GM12878 (cell line): ENCODE measurements around the gene WBP11. TPM values are rescaled to one million over a fixed set of nuclear protein-coding genes. Genes with fewer than 3 reads are reported as not detected.

ENCODE experiments used
- ATAC-seq: fragments of 200-7000 bp; cut with Tn5 transposase; 3 replicates; pipeline ENCODE4 v1.9.1; 2020; ENCODE audit warnings: mild to moderate bottlenecking, moderate library complexity
- BruUV-seq: library from RNA; stranded (reverse); fragments of 400-500 nt; replicated peaks from 2 replicates; lab custom pipeline; 2021; lab: Mats Ljungman, UMichigan
- CTCF ChIA-PET: fragments of 300-600 bp; sonication (Branson Sonifier 250); formaldehyde crosslinking; extraction: SDS; loops from one replicate; lab custom pipeline; 2021; ENCODE audit warnings: inconsistent platforms; lab: Yijun Ruan, JAX
- POLR2A ChIA-PET: fragments of 350-600 bp; formaldehyde crosslinking; extraction: SDS; loops from one replicate; lab custom pipeline; 2021; ENCODE audit warnings: inconsistent platforms; lab: Charles Lee
- RAD21 ChIA-PET: fragments of 300-600 bp; sonication (Branson Sonifier 250); formaldehyde crosslinking; loops from one replicate; lab custom pipeline; 2023; ENCODE audit warnings: antibody characterized with exemption; ENCODE audit not compliant: unreplicated experiment; lab: Charles Lee
- SMC1A ChIA-PET: fragments of 300-600 bp; sonication (Branson Sonifier 250); formaldehyde crosslinking; loops from one replicate; lab custom pipeline; 2023; ENCODE audit not compliant: unreplicated experiment, uncharacterized antibody; lab: Charles Lee
- DNase-seq: peaks from one replicate; pipeline ENCODE4 v3.0.0-alpha.2; 2011; ENCODE audit warnings: low read depth, low spot score
- FAIRE-seq: peaks from 3 replicates; lab custom pipeline; 2011; peaks lifted over from hg19 to GRCh38; lab: Jason Lieb, UNC
- H2AFZ ChIP-seq: 2 replicates; pipeline ENCODE4 v1.6.0; 2011; ENCODE audit warnings: low read depth, low read length, control low read depth; ENCODE audit not compliant: control insufficient read depth
- H3K27ac ChIP-seq: 2 replicates; pipeline ENCODE4 v1.5.1; 2011; ENCODE audit warnings: control low read depth; ENCODE audit not compliant: control insufficient read depth, insufficient read depth
- H3K27me3 ChIP-seq, 2 experiments: replicated peaks in 1 of 2; 2 replicates each; pipeline versions ENCODE4 v1.6.0 to v1.6.1; 2011; ENCODE audit warnings: low read length in 1 of 2; ENCODE audit not compliant: control insufficient read depth in 2 of 2, insufficient read depth in 2 of 2
- H3K36me3 ChIP-seq, 2 experiments: 2 replicates each; pipeline ENCODE4 v1.5.1; 2011; ENCODE audit warnings: low read length in 1 of 2; ENCODE audit not compliant: control insufficient read depth in 2 of 2, insufficient read depth in 2 of 2
- H3K4me1 ChIP-seq: 2 replicates; pipeline ENCODE4 v1.6.1; 2011; ENCODE audit warnings: mild to moderate bottlenecking, low read length, moderate library complexity, mixed read lengths; ENCODE audit not compliant: control insufficient read depth, insufficient read depth
- H3K4me2 ChIP-seq: 2 replicates; pipeline ENCODE4 v1.6.0; 2011; ENCODE audit warnings: control low read depth; ENCODE audit not compliant: control insufficient read depth, insufficient read depth
- H3K4me3 ChIP-seq: fragments of 200-600 bp; sonication (generic); 2 replicates; pipeline ENCODE4 v1.5.1; 2016
- H3K79me2 ChIP-seq: 2 replicates; pipeline ENCODE4 v1.6.0; 2011; ENCODE audit warnings: low read length; ENCODE audit not compliant: control insufficient read depth, insufficient read depth
- H3K9ac ChIP-seq: 2 replicates; pipeline ENCODE4 v1.8.0; 2011; ENCODE audit warnings: low read length, control low read depth, mixed read lengths; ENCODE audit not compliant: control insufficient read depth, insufficient read depth
- H3K9me3 ChIP-seq: replicated peaks from 3 replicates; pipeline ENCODE4 v1.5.1; 2011; ENCODE audit warnings: mild to moderate bottlenecking, low read length; ENCODE audit not compliant: control insufficient read depth, insufficient read depth
- H4K20me1 ChIP-seq: 2 replicates; pipeline ENCODE4 v1.6.0; 2011; ENCODE audit not compliant: control insufficient read depth, insufficient read depth
- CHD2 ChIP-seq: IDR thresholded peaks from 2 replicates; pipeline ENCODE4 v1.6.1; 2011; ENCODE audit warnings: low read depth, low read length, improper control_type of control experiment, borderline replicate concordance
- EZH2 ChIP-seq: IDR thresholded peaks from 2 replicates; pipeline ENCODE4 v1.6.1; 2012; ENCODE audit warnings: low read depth, mild to moderate bottlenecking, control low read depth, inconsistent platforms, low read length, borderline replicate concordance; ENCODE audit not compliant: control insufficient read depth
- LARP7 ChIP-seq: fragments of 450-650 bp; IDR thresholded peaks from 2 replicates; pipeline ENCODE4 v1.6.1; 2017; ENCODE audit warnings: mild to moderate bottlenecking
- MTA2 ChIP-seq: fragments of 450-650 bp; IDR thresholded peaks from 2 replicates; pipeline ENCODE4 v1.6.1; 2016; ENCODE audit warnings: low read depth, mild to moderate bottlenecking, moderate library complexity
- PKNOX1 ChIP-seq: fragments of 450-650 bp; IDR thresholded peaks from 2 replicates; pipeline ENCODE4 v1.6.1; 2016; ENCODE audit warnings: mild to moderate bottlenecking
- RB1 ChIP-seq: fragments of 450-650 bp; formaldehyde crosslinking; IDR thresholded peaks from 2 replicates; pipeline ENCODE4 v1.6.1; 2017; ENCODE audit warnings: mild to moderate bottlenecking, borderline replicate concordance
- RELA ChIP-seq: fragments of 450-650 bp; IDR thresholded peaks from 2 replicates; pipeline ENCODE4 v1.8.0; 2014; ENCODE audit warnings: borderline replicate concordance; ENCODE audit not compliant: partially characterized antibody
- RUNX3 ChIP-seq: IDR thresholded peaks from 2 replicates; pipeline ENCODE4 v1.6.1; 2012; ENCODE audit warnings: low read length, inconsistent platforms
- STAT3 ChIP-seq: IDR thresholded peaks from 2 replicates; pipeline ENCODE4 v1.6.1; 2011; ENCODE audit warnings: low read depth, low read length, improper control_type of control experiment
- WGBS: methylation state at CpG from one replicate; pipeline ENCODE4 v1.1.6; 2016; ENCODE audit warnings: low lambda C conversion rate; ENCODE audit not compliant: insufficient replicate concordance, insufficient coverage; ENCODE audit errors: missing lambda C conversion rate; 5-methylcytosine and 5-hydroxymethylcytosine counted together
- in situ Hi-C: fragments of 300-500 bp; cut with MboI; formaldehyde crosslinking; loops from 9 replicates; pipeline ENCODE4 v1.14.3; 2018; ENCODE audit warnings: mixed read lengths
- intact Hi-C: fragments of 100-400 bp; cut with micrococcal nuclease; formaldehyde crosslinking; loops from one replicate; pipeline ENCODE4 v1.14.2; 2022; ENCODE audit not compliant: unreplicated experiment
- polyA plus RNA-seq, 11 experiments: library from polyadenylated mRNA; depleted of rRNA in 4 of 11; unstranded in 6 of 11; stranded (reverse) in 5 of 11; fragments of >200 nt; fragmentation: Nextera tagmentation in 4 of 11; fragmentation: Illumina TruSeq in 1 of 11; extraction: Ambion mirVana in 4 of 11; extraction: Trizol in 1 of 11; gene quantifications; 1 replicate in 1 of 11; 2 replicates in 10 of 11; pipeline versions ENCODE4 v1.2.1 to v1.2.3, GENCODE V29; 2011 to 2016; ENCODE audit warnings: inconsistent platforms in 2 of 11, missing spikeins in 2 of 11, low read depth in 1 of 11
- total RNA-seq, 4 experiments: library from RNA; depleted of rRNA in 3 of 4; stranded (reverse); fragments of >200 nt in 3 of 4; fragmentation: Illumina TruSeq in 1 of 4; extraction: Trizol in 1 of 4; gene quantifications; 2 replicates each; pipeline versions ENCODE4 v1.2.1 to v1.2.3, GENCODE V29; 2013 to 2021

The WBP11 gene
- total and polyA plus RNA-seq, 10 of the 15 experiments (the other 5 are each of a cell fraction or from before 2014, with no cell fraction given): 11.5 to 107 (median 29.1) TPM

GRCh38 chr12:14780859-14781258 is 22.4 kb downstream of the WBP11 start:
- Histone ChIP-seq H3K36me3 (no peaks in the 10 kb centered on the region), H3K4me1 (no peaks in the 10 kb centered on the region), H3K4me2 (no peak overlapping the region), H3K79me2 (no peaks in the 10 kb centered on the region), H2AFZ (no peak overlapping the region), H3K4me3 (no peak overlapping the region), H3K9me3 (no peaks in the 10 kb centered on the region), H3K9ac (no peak overlapping the region), H4K20me1 (no peaks in the 10 kb centered on the region), H3K27ac (no peak overlapping the region), H3K27me3 (no peaks in the 10 kb centered on the region)
- DNase-seq (no peak), FAIRE-seq (no peak), ATAC-seq (no peak)
- TF ChIP-seq RUNX3 (no peak), RB1 (no peak), PKNOX1 (no peak), CHD2 (no peak), LARP7 (no peak), EZH2 (no peak), RELA (no peak), MTA2 (no peak), STAT3 (no peak)
- ChIA-PET SMC1A (interaction anchor here (0.8 to 3.0 kb wide), 6 partner anchors 9 to 214 kb away, joined by 3 to 17 read pairs (median 10); partner anchors contain the start of genes C12orf60 and WBP11), RAD21 (interaction anchor here (0.9 to 2.3 kb wide), 2 partner anchors 10 to 57 kb away, joined by 3 to 11 read pairs; a partner anchor contains a TSS), CTCF (interaction anchor here (1.3 to 2.2 kb wide), 3 partner anchors 10 to 441 kb away, joined by 4 to 19 read pairs (median 5); partner anchors contain the start of gene RERG), POLR2A (interaction anchor here (1.2 to 1.9 kb wide), 2 partner anchors 10 to 22 kb away, joined by 3 to 4 read pairs; a partner anchor contains a TSS)
- BruUV-seq: no TSS peak
- WGBS: 86% methylated on average over 3 of the region's 3 CpGs
- intact Hi-C loops: no loop called here
- in situ Hi-C loops: loop anchor here (25.0 kb wide), 2 partner anchors 1106 to 1969 kb away; partner anchors contain the start of genes DDX47 and STRAP
